Measurements from ENCODE around the gene SFSWAP.
"Not testable (repeated sequence)": the region's sequence is repeated elsewhere in the genome, so short reads cannot be mapped to it uniquely, and the experiment has no call there.

SFSWAP gene

GRCh38 chr12:131765961-131766360 lies 55.1 kb downstream of the SFSWAP start:
- no peak for DNase-seq

GRCh38 chr12:131766382-131767107 lies 55.7 kb downstream of the SFSWAP start:
- no peak for DNase-seq

- DNase-seq, result no peak
These were observed 59.2 kb downstream of the SFSWAP start for GRCh38 chr12:131770120-131770519.

GRCh38 chr12:131771965-131772364 lies 61.1 kb downstream of the SFSWAP start:
- DNase-seq, result no peak

- DNase-seq, result no peak
These were observed 62.8 kb downstream of the SFSWAP start for GRCh38 chr12:131773582-131774221.

- no peak for DNase-seq
These were observed 63.9 kb downstream of the SFSWAP start for GRCh38 chr12:131774576-131775391.

GRCh38 chr12:131775392-131776236 lies 64.7 kb downstream of the SFSWAP start:
- no peak for DNase-seq

- DNase-seq, result no peak
These were observed 65.5 kb downstream of the SFSWAP start for GRCh38 chr12:131776237-131776889.

GRCh38 chr12:131777269-131777668 lies 66.4 kb downstream of the SFSWAP start:
- not testable (repeated sequence) for DNase-seq

GRCh38 chr12:131779027-131779426 lies 68.1 kb downstream of the SFSWAP start:
- no peak for DNase-seq

- DNase-seq, result no peak
These were observed 71.2 kb downstream of the SFSWAP start for GRCh38 chr12:131782061-131782460.

- DNase-seq, result no peak
These were observed 73.1 kb downstream of the SFSWAP start for GRCh38 chr12:131783915-131784541.

- no peak for DNase-seq
These were observed 74.2 kb downstream of the SFSWAP start for GRCh38 chr12:131784909-131785762.

GRCh38 chr12:131785763-131786330 lies 75.0 kb downstream of the SFSWAP start:
- no peak for DNase-seq

GRCh38 chr12:131786331-131786730 lies 75.4 kb downstream of the SFSWAP start:
- no peak for DNase-seq

- no peak for DNase-seq
These were observed 76.3 kb downstream of the SFSWAP start for GRCh38 chr12:131787143-131787660.

- no peak for DNase-seq
These were observed 77.2 kb downstream of the SFSWAP start for GRCh38 chr12:131788070-131788469.

- no peak for DNase-seq
These were observed 78.7 kb downstream of the SFSWAP start for GRCh38 chr12:131789638-131790037.

GRCh38 chr12:131793243-131794022 lies 82.5 kb downstream of the SFSWAP start:
- no peak for DNase-seq
